Dermis blood vessel endothelial cell (primary cell): ENCODE data around the gene SPINT2. TPM values are rescaled to one million over a fixed set of nuclear protein-coding genes. Genes with fewer than 3 reads are reported as not detected.
"Not testable (repeated sequence)": the region's sequence is repeated elsewhere in the genome, so short reads cannot be mapped to it uniquely, and the experiment has no call there.

Experiments used
- DNase-seq: peaks from one replicate; pipeline ENCODE4 v3.0.0; 2010
- total RNA-seq: library from RNA; depleted of rRNA; stranded (reverse); fragments of >200 nt; gene quantifications from 2 replicates; pipeline ENCODE4 v1.2.3, GENCODE V29; 2014

Gene SPINT2
- total RNA-seq, 1 donor from 2014 or later, result 34.5 TPM

DNA sequence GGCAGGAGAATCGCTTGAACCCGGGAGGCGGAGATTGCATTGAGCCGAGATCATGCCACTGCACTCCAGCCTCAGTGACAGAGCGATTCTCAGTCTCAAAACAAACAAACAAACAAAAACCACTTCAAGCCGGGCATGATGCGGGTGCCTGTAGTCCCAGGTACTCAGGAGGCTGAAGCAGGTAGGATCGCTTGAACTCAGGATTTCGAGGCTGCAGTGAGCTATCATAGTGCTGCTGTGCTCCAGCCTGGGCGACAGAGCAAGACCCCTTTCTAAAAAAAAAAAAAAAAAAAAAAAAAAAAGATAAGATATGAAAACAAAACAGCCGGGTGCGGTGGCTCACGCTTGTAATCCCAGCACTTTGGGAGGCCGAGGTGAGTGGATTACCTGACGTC is 21.1 kb upstream of the SPINT2 start:
- no peak for DNase-seq

GRCh38 chr19:38245826-38246498 is 18.4 kb upstream of the SPINT2 start:
- DNase-seq, result no peak

- DNase-seq, result no peak
Observed at GRCh38 chr19:38247126-38247525, 17.2 kb upstream of the SPINT2 start.

- DNase-seq, result peak; percentile 58
Observed at GRCh38 chr19:38247734-38248268, 16.6 kb upstream of the SPINT2 start.

DNA sequence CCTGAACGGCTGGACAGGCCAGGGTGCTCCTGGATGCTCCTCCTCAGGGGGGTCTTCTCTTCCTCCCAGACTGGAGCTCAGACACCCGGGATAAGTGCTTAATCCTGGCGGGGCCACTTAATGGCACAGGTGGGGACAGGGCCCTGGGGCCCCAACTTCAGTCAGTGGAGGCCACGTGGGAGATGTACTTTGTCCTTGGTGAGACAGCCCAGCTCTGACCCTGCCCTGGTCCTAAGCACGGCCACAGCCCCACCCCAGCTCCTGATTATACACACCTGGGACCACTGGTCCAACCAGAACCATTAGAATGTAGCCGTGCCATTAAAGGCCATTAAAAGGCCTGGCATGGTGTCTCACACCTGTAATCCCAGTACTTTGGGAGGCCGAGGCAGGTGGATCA is 16.0 kb upstream of the SPINT2 start:
- DNase-seq, result no peak

GRCh38 chr19:38250428-38250820 is 13.9 kb upstream of the SPINT2 start:
- DNase-seq, result no peak

DNA sequence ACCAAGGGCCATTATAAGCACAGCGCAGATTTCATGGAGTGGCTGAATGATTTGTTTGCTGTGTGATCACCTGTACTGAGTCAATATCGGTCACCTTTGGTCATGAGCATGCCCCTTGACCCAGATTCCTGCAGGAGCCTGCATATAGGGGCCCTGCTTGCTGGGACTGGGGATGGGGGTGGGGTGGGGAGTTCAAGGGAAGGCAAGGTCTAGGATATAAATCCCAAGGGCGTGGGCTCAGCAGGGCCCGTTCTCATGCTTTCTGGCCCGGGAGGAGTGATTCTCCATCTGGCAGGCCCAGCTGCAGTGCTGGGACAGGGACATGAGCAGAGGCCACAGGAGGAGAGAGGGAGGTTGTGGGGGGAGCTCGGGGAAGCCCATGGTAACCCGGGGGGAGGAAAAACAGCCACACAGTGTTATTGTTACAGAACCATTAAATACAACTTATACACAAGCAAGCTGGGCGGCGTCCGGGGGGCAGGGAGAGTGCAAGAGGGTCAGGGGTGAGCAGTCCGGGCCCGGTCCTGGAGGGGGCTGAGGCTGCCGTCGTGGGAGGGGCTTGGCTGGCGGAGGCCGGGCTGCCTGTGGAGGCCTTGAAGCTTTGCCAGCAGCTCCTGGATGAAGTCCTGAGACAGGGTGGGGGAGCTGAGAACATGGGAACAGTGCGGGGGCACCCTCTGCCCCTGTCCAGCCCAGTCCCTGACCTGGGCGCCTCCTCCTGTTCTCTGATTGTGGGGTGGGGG is 13.4 kb upstream of the SPINT2 start:
- DNase-seq, result peak; percentile 37

GRCh38 chr19:38251564-38252051 is 12.8 kb upstream of the SPINT2 start:
- peak; percentile 49 for DNase-seq

- DNase-seq, result no peak
Observed at GRCh38 chr19:38252385-38252784, 12.0 kb upstream of the SPINT2 start.

- DNase-seq, result no peak
Observed at GRCh38 chr19:38252941-38253691, 11.3 kb upstream of the SPINT2 start.

DNA sequence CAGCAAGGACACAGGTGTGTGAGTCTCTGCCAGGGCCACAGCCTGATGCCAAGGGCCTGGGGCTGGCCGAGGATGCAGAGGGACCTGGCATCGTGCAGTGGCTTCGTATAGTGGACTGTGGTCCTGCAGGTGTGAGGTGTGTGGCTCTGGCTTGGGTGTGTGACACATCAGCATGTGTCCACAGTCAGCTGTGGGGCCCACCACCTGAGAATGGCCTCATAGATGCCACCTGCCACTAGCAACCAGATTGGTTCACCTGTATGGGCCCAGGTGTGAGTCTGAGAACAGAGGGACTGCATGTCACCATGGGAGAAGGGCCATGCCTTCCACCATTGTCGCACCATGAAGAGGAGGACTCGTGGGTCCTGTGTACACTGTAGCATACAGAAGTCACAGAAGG is 10.6 kb upstream of the SPINT2 start:
- DNase-seq, result no peak

GRCh38 chr19:38255383-38256014 is 8.9 kb upstream of the SPINT2 start:
- no peak for DNase-seq

- not testable (repeated sequence) for DNase-seq
Observed at GRCh38 chr19:38261942-38262341, 2.4 kb upstream of the SPINT2 start.

GRCh38 chr19:38262585-38263268 is 1.6 kb upstream of the SPINT2 start:
- DNase-seq, result no peak

DNA sequence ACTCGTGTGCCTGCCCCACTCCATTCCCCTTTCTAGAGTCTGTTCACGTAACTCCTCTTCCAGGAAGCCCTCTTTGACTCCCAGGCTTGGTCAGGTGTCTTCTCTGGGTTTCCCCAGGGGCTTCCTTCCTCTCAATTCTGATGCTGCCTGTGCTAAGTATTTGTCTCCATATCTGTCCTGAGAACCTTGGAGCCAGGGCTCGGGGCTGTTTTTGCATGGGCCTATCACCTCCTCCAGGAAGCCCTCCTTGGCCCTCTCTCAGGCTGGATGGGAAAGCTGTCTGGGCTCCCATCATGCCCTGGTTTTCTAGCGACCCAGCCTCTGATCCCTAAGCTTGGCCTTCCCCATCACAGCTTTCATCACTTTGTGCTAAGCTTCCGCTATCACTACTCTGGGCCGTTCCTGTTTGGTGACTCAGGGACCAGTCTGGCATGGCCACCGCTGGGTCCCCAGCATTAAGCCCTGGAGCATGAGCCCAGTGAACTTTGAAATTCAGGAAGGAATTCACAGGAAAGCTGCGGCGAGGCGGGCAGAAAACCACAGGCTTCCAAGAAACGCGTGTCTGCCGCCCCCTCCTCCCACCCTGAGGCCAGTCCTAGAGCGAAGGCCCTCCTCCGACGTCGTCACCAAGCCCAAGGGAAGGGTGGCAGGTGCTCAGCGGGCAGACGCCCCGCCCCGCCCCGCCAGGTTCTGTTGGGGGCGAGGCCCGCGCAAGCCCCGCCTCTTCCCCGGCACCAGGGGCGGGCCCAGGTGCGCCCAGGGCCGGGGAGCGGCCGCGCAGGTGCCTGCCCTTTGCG is 486 bp upstream of the SPINT2 start:
- DNase-seq, result peak; percentile 26

- no peak for DNase-seq
Observed at GRCh38 chr19:38265213-38265861, 964 bp downstream of the SPINT2 start.

DNA sequence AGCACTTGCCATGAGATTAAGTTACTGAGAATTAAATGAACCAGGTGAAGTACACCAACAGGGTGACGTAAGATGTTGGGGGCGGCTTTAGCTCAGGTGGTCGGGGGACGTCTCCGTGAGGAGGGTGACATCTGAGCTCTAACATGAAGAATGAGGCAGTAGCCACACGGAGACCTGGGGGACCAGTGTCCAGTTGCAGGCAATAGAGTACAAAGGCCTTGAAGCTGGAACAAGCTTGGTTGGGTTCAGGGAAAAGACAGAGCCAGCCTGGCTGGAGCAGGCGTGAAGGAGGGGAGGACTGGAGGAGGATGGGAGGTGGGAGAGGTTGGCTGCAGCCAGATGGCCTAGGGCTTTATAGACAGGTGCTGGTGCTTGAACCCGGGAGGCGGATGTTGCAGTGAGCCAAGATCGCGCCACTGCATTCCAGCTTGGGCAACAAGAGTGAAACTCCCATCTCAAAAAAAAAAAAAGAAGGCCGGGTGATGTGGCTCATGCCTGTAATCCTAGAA is 1.6 kb downstream of the SPINT2 start:
- no peak for DNase-seq

DNA sequence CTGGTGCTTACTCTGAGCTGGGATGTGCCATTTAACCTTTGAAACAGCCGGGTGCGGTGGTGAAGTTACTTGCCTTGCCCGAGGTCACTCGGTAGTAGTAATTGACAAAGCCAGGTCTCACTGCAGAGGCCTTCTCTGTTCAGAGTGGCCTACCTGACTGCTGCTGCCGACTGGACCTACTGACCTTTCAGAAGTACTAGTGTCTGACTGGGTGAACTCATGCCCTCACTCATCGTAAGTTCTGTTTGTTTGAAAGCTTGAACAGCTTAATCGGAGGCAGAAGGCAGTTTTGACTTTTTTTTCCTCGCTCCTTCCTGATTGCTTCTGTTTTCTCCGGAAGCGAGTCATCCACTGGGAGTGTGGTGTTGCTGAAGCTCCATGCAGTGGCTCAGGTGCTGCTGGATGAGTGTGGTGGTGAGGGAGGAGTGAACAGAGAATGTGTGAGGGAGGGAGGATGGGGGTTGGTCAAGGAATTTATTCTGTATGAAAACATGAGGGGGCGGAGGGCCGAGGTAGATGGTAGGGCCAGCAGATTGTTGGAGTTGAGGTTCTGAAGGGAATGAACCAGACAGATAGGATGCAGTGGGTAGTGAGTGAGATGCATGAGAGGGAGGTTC is 2.7 kb downstream of the SPINT2 start:
- peak; percentile 49 for DNase-seq

DNA sequence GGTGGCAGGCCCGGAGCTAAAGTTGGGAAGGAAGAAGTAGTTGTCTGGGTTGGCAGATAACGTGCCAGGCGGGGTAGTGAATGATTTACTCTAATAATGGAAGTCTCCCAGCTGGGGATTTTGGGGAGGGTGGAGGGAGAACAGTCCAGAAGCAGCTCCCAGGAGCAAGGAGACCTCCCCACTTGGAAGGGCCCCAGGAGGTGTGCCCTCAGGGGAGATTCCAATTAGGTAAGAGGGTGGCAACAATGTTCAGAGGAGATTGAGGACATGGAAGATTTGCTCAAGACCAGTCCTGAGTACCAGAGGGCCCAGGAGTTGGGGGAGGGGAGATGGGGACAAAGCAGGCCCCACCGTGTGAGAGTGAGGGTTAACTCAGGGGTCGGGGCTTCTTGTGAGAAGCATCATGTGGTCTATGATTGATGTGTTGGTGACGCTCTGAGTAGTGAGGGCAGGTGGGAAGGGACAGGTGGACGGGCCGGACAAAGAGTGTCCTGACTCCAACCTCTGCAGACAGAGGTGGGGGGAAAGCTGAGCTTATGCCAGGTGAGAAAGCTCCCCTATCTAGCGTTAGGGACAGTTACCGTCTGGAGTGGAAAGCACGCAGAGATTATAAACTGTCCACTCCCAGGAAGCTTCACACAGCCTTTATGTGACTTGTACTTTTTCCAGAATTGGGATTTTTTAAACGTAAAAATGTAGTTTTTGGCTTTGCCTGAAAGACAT is 3.5 kb downstream of the SPINT2 start:
- DNase-seq, result no peak
